HG03103 (cell line): Measurements from ENCODE around the gene NDUFA8.

Experiments used
- ATAC-seq: cut with Tn5 transposase; IDR thresholded peaks from one replicate; pipeline ENCODE4 v1.9.1; 2021; ENCODE audit warnings: low read depth; ENCODE audit not compliant: unreplicated experiment

NDUFA8 gene

GRCh38 chr9:122107291-122107805, 52.2 kb downstream of the NDUFA8 start:
- no peak for ATAC-seq

GRCh38 chr9:122106576-122106975, 53.0 kb downstream of the NDUFA8 start:
- ATAC-seq = no peak

DNA sequence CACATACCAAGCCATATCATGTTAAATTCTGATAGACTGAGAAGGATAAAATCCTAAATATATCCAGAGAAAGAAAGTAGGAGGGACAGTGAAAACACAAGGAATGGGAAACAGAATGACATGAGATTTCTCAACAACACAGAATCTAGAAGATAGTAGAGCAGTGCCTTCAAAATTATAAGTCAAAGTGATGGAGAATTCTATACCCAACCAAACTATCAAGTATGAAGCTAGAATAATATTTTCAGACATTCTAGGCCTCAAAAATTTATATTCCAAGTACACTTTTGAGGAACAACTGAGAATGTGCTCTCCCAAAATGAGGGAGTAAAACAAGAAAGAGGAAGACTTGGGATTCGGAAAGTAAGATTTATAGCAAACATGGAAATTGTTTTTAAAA, 55.6 kb downstream of the NDUFA8 start:
- ATAC-seq = no peak

- ATAC-seq = no peak
Measured at GRCh38 chr9:122102156-122102555, 57.4 kb downstream of the NDUFA8 start.

- ATAC-seq = no peak
Measured at GRCh38 chr9:122100756-122101155, 58.8 kb downstream of the NDUFA8 start.

DNA sequence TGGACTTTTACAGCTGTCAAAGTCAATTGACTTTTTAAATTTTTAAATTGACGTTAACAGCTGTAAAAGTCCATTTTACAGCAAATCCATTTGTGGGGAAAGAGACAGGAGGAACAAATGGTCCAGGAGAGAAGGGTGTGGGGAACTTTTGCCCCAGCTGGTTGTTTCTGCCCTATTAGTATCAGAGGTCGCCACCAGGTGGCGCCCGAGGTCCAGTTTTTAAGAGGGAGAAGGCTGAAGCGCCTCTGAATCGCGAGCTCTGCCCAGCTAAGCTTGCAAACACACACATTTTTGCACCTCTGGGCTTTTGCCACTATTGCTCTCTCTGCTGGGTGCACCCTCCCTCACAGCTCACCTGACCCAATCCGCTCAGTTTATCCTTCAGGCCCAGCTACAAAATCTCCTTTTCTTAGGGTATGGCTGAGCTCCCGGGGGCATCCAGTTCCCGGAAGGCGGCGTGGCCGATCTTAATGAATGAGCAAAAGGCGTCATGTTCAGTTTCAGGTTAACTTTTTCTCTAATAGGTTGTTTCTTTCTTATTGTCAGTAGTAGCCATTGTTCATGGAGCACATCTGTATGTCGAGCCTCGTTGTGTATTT, 60.2 kb downstream of the NDUFA8 start:
- no peak for ATAC-seq

DNA sequence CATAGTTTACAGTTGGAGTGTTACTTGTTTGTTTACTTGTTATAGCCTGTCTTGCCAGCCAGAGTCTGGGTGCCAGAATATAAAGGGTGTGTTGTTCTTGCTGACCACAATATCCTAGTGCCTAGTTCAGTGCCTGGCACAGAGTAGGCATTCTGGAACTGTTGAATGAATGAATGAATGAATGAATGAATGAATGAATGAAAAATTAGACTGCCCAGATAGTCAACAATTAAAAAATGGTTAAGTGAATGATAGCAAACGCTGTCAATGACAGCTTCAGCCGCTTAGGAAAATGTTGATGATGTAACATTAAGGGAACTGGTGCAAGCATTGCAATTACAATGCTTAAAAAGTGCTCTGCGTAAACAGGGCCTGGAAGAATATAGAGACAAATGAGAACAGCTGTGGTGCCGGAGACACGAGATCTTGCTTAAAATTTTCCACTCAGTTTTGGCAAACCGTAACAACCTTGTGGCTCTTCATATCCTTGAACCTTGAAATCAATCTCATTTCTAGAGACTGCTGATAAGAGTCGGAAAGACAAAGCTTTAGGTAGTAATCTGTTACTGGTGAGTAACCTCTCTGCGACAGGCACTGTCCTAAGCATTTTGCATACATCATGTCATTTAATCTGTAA, 61.8 kb downstream of the NDUFA8 start:
- no peak for ATAC-seq

- ATAC-seq = no peak
Measured at GRCh38 chr9:122096620-122097415, 62.8 kb downstream of the NDUFA8 start.

DNA sequence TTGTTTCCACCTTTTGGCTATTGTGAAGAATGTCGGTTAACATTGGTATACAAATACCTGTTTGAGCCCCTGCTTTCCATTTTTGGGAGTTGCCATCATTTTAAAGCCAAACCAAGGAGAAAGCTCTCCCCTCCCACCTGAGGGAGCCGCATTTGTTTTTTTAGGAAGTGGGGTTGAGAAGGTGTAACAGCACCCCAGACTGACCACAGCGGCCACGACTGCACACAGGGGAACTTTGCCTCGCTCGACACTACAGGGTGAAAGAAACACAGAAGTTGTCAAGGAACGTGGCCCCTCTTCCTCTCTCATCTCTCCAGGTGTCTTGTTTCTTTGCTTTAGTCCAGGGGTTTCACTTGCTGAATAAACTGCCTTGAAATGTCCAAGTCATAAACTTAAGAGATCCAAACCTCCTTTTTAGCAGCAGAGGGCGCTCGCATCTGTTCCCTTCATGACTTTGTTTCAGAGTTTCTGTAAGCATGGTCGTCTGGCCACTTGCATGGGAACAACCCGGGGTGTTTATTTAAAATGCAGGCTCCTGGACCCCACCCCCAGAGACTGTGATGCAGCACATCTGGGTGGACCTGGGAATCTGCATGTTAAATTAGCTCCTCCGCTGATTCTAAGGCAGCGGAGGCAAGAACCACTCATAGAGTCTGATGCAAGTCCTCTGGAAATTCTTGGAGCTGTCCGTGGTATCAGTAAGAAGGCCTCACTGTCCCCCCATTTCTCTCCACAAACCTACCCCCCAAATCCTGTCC, 64.4 kb downstream of the NDUFA8 start:
- no peak for ATAC-seq
